GM18873 (cell line): ENCODE data around the gene DHDDS.

Source experiments
- ATAC-seq: cut with Tn5 transposase; IDR thresholded peaks from one replicate; pipeline ENCODE4 v1.9.1; 2021; ENCODE audit warnings: mild to moderate bottlenecking, moderate library complexity, moderate number of reproducible peaks; ENCODE audit not compliant: unreplicated experiment, low FRiP score

DHDDS gene

GRCh38 chr1:26413031-26413430, 19.1 kb upstream of the DHDDS start:
- ATAC-seq: no peak

- ATAC-seq: peak; percentile 46
Measured at GRCh38 chr1:26417111-26417759, 14.9 kb upstream of the DHDDS start.

GRCh38 chr1:26418865-26419349, 13.2 kb upstream of the DHDDS start:
- no peak for ATAC-seq

- no peak for ATAC-seq
Measured at GRCh38 chr1:26419494-26419893, 12.6 kb upstream of the DHDDS start.

- no peak for ATAC-seq
Measured at GRCh38 chr1:26429721-26430120, 2.4 kb upstream of the DHDDS start.

- ATAC-seq: no peak
Measured at GRCh38 chr1:26432793-26433192, 672 bp downstream of the DHDDS start.

GRCh38 chr1:26434161-26434752, 2.1 kb downstream of the DHDDS start:
- ATAC-seq: no peak

GRCh38 chr1:26438041-26438440, 5.9 kb downstream of the DHDDS start:
- no peak for ATAC-seq

GRCh38 chr1:26440259-26440658, 8.1 kb downstream of the DHDDS start:
- no peak for ATAC-seq

- no peak for ATAC-seq
Measured at GRCh38 chr1:26449868-26450267, 17.7 kb downstream of the DHDDS start.

GRCh38 chr1:26450908-26451307, 18.8 kb downstream of the DHDDS start:
- ATAC-seq: no peak

- ATAC-seq: no peak
Measured at GRCh38 chr1:26452459-26453183, 20.5 kb downstream of the DHDDS start.

GRCh38 chr1:26459148-26459547, 27.0 kb downstream of the DHDDS start:
- no peak for ATAC-seq

GRCh38 chr1:26459573-26460031, 27.5 kb downstream of the DHDDS start:
- ATAC-seq: no peak

GRCh38 chr1:26468911-26469310, 36.8 kb downstream of the DHDDS start:
- no peak for ATAC-seq

GRCh38 chr1:26469558-26469957, 37.4 kb downstream of the DHDDS start:
- ATAC-seq: no peak

GRCh38 chr1:26470878-26471497, 38.9 kb downstream of the DHDDS start:
- ATAC-seq: no peak

GRCh38 chr1:26471498-26472319, 39.6 kb downstream of the DHDDS start:
- no peak for ATAC-seq

GRCh38 chr1:26472320-26472900, 40.3 kb downstream of the DHDDS start, which contains the start of gene HMGN2:
TSS of gene HMGN2 (plus strand) at chr1:26472440. CDS start at chr1:26472613, 173 bp downstream.
- peak; percentile 43 for ATAC-seq
